OCI-LY7 (cell line): ENCODE measurements around the gene UNC45B.

Experiments
- CTCF ChIP-seq: fragments of 200-600 bp; sonication (generic); conservative IDR thresholded peaks from 2 replicates; pipeline ENCODE4 v1.5.1; 2014; ENCODE audit warnings: mild to moderate bottlenecking, antibody characterized with exemption, low read length, moderate library complexity, mixed read lengths
- EZH2phosphoT487 ChIP-seq: fragments of 200-600 bp; sonication (generic); IDR thresholded peaks from 2 replicates; pipeline ENCODE4 v1.6.1; 2018; ENCODE audit warnings: low read depth, borderline replicate concordance, mild to moderate bottlenecking, mixed run types, antibody characterized with exemption, low read length, moderate library complexity, mixed read lengths

- TF ChIP-seq CTCF (no peak), EZH2phosphoT487 (no peak)
Observed at GRCh38 chr17:35142467-35142796, 5.2 kb upstream of the UNC45B start.
